Lung (tissue), 12 donors: ENCODE measurements around the gene CSNK1G1. TPM values are rescaled to one million over a fixed set of nuclear protein-coding genes. Genes with fewer than 3 reads are reported as not detected.
"Not testable (repeated sequence)": the region's sequence is repeated elsewhere in the genome, so short reads cannot be mapped to it uniquely, and the experiment has no call there.

ENCODE experiments used
- ATAC-seq: fragments of 200-7000 bp; cut with Tn5 transposase; one replicate; pipeline ENCODE4 v1.9.1; 2020; ENCODE audit warnings: moderate number of reproducible peaks; ENCODE audit not compliant: insufficient read depth, low FRiP score
- DNase-seq, 3 donors: peaks; one replicate each; pipeline ENCODE4 v3.0.0-alpha.2; 2013 to 2017
- H3K27ac ChIP-seq, 2 donors: one replicate each; pipeline ENCODE4 v1.5.1; 2013; ENCODE audit warnings: mild to moderate bottlenecking in 2 of 2, moderate library complexity in 2 of 2, control low read depth in 1 of 2, inconsistent platforms in 1 of 2, low read depth in 1 of 2, low read length in 1 of 2
- H3K27me3 ChIP-seq, 3 donors: one replicate each; pipeline ENCODE4 v1.5.1; 2013; ENCODE audit warnings: low read length in 2 of 3; ENCODE audit not compliant: control insufficient read depth in 3 of 3, insufficient read depth in 3 of 3
- H3K36me3 ChIP-seq, 4 donors: one replicate each; pipeline ENCODE4 v1.5.1; 2013; ENCODE audit warnings: low read length in 4 of 4, mild to moderate bottlenecking in 1 of 4, moderate library complexity in 1 of 4; ENCODE audit not compliant: control insufficient read depth in 4 of 4, insufficient read depth in 4 of 4
- H3K4me1 ChIP-seq, 5 donors: one replicate each; pipeline ENCODE4 v1.5.1; 2013; ENCODE audit warnings: low read length in 5 of 5, mild to moderate bottlenecking in 2 of 5, moderate library complexity in 1 of 5; ENCODE audit not compliant: control insufficient read depth in 5 of 5, insufficient read depth in 5 of 5
- H3K4me3 ChIP-seq: one replicate; pipeline ENCODE4 v1.5.1; 2013; ENCODE audit warnings: mild to moderate bottlenecking, control low read depth, moderate library complexity
- H3K9ac ChIP-seq, 2 donors: one replicate each; pipeline ENCODE4 v1.5.1; 2013; ENCODE audit warnings: low read length in 2 of 2, control low read depth in 1 of 2; ENCODE audit not compliant: insufficient read depth in 1 of 2
- H3K9me3 ChIP-seq, 4 donors: one replicate each; pipeline ENCODE4 v1.5.1; 2013; ENCODE audit warnings: low read length in 3 of 4, mild to moderate bottlenecking in 1 of 4, moderate library complexity in 1 of 4; ENCODE audit not compliant: control insufficient read depth in 4 of 4, insufficient read depth in 3 of 4
- WGBS, 2 donors: extraction: QIAGEN DNeasy Blood & Tissue Kit; methylation state at CpG; one replicate each; pipeline ENCODE4 v1.1.7; 2013; 5-methylcytosine and 5-hydroxymethylcytosine counted together
- polyA plus RNA-seq, 2 donors: library from polyadenylated mRNA; stranded (reverse); fragments of 200-250 nt; gene quantifications; one replicate each; pipeline ENCODE4 v1.2.1, GENCODE V29; 2013
- total RNA-seq, 2 donors: library from RNA; depleted of rRNA in 1 of 2; stranded (reverse); fragments of >200 nt in 1 of 2; gene quantifications; one replicate each; pipeline ENCODE4 v1.2.1, GENCODE V29; 2014 to 2021
- TF ChIP-seq, protein P1 (sequence below): IDR thresholded peaks from 2 replicates; pipeline ENCODE4 v1.5.1; 2012; ENCODE audit warnings: mild to moderate bottlenecking; ENCODE audit errors: control extremely low read depth, extremely low read depth
- donor health status: control.
- donor health status: control.
- donor health status: Bipolar disorder and iron deficiency.
- donor health status: healthy.
- donor health status: DM: yes; HTN: yes; CAD: no.

CSNK1G1 gene
- total and polyA plus RNA-seq, 4 donors, result 3.0 to 50.4 (median 12.9) TPM

DNA sequence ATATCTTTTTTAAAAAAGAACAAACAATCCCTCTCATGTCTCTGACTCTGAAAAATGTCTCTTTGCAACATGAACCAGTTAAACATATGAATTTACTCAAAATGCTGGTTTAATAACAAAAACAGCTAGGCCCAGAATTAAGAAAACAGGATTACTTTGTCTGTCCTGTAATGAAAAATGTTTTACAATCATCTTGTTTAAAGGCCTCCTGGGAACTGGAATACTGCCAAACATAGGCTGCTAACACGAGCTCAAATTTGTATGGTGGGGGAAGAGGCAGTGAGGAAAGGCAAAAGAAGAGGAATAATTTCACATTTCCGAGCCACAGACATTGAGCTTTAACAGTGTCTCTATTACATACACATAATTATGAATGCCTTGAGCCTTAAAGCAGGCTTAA lies 131.5 kb downstream of the CSNK1G1 start:
- Histone ChIP-seq H3K9me3 (no peaks in the 10 kb centered on the region), H3K36me3 (peaks cover 0 to 1% (median 0%) of the 10 kb centered on the region in 4 donors), H3K4me1 (peaks cover 0 to 18% (median 0%) of the 10 kb centered on the region in 5 donors), H3K4me3 (no peak overlapping the region), H3K9ac (peak overlapping the region in 1 of 2 donors; percentile 26), H3K27ac (no peak overlapping the region), H3K27me3 (no peaks in the 10 kb centered on the region)
- 20 to 37% methylated on average over 2 of the region's 2 CpGs for WGBS, 2 donors
- DNase-seq (peak; percentile 46 to 93 (median 85)), ATAC-seq (no peak)
- TF ChIP-seq, protein P1, sequence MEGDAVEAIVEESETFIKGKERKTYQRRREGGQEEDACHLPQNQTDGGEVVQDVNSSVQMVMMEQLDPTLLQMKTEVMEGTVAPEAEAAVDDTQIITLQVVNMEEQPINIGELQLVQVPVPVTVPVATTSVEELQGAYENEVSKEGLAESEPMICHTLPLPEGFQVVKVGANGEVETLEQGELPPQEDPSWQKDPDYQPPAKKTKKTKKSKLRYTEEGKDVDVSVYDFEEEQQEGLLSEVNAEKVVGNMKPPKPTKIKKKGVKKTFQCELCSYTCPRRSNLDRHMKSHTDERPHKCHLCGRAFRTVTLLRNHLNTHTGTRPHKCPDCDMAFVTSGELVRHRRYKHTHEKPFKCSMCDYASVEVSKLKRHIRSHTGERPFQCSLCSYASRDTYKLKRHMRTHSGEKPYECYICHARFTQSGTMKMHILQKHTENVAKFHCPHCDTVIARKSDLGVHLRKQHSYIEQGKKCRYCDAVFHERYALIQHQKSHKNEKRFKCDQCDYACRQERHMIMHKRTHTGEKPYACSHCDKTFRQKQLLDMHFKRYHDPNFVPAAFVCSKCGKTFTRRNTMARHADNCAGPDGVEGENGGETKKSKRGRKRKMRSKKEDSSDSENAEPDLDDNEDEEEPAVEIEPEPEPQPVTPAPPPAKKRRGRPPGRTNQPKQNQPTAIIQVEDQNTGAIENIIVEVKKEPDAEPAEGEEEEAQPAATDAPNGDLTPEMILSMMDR, result no peak

DNA sequence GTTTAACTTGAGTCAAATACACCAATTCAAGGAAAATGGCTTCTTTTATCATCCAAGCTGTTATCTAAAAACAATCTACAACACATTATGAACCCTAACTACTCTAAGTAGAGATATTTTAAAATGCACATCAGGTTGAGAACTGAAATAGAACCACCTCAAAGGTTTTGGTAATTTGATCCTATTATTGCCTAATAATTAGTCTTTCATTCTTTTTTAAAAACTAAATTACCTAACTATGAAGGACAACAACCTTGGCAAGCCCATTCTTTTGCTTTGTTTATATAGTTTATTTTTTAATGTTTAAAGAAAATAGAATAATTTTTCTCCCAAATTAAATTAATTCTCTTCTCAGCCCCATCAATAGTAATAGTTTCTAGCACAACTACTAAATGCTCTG lies 132.1 kb downstream of the CSNK1G1 start:
- Histone ChIP-seq H3K27ac (no peak overlapping the region), H3K4me1 (peaks cover 0 to 18% (median 0%) of the 10 kb centered on the region in 5 donors), H3K9me3 (no peaks in the 10 kb centered on the region), H3K9ac (no peak overlapping the region), H3K27me3 (no peaks in the 10 kb centered on the region), H3K4me3 (no peak overlapping the region), H3K36me3 (peaks cover 0 to 1% (median 0%) of the 10 kb centered on the region in 4 donors)
- DNase-seq (no peak), ATAC-seq (no peak)
- TF ChIP-seq, protein P1, result no peak

DNA sequence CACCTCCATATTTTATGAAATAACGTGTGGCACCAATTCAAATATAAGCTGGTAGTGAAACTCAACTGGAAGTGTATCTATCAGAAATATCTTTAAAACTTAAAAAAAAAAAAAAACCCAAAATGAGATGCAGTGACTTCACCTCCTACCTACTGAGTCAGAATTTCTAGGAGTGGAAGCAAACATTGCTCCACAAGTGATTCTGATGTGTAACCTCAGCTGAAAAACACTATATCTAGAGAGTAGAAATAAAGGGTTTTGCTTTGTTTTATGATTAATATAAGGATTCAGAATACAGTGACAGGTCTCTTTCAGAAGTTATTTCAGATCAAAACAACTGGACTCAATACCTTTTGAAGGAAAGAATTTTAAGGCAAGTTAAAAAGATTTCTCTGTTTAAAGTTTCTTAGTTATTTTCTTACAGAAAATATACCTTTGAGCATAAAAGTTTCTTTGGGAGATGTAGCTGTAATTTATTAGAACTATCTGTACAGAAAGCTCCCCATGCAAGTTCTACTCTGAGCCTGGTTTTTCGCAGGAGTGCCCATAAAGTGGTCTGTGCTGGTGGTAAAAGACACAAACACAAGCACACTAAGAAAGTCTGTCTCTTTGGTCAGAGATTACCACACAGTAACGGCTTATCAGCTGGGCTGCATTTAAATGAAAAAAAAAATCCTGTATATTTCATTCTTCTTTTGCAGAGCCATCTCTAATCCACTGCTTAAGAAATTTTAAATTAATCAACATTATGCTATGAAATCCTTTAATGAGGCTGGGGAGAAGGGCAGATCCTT lies 133.2 kb downstream of the CSNK1G1 start:
- no peak for DNase-seq
- Histone ChIP-seq H3K9ac (no peak overlapping the region), H3K36me3 (no peaks in the 10 kb centered on the region), H3K4me1 (peaks cover 0 to 18% (median 0%) of the 10 kb centered on the region in 5 donors), H3K4me3 (no peak overlapping the region), H3K27ac (no peak overlapping the region), H3K9me3 (no peaks in the 10 kb centered on the region), H3K27me3 (no peaks in the 10 kb centered on the region)
- ATAC-seq, result no peak
- WGBS, 2 donors, result 66 to 82% methylated on average over 3 of the region's 3 CpGs
- TF ChIP-seq, protein P1, result no peak

DNA sequence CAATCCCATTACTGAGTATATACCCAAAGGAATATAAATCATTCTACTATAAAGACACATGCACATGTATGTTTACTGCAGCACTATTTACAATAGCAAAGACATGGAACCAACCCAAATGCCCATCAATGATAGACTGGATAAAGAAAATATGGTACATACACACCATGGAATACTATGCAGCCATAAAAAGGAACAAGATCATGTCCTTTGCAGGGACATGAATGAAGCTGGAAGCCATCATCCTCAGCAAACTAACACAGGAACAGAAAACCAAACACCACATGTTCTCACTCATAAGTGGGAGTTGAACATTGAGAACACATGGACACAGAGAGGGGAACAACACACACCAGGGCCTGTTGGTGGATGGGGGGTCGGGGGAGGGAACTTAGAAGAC lies 134.1 kb downstream of the CSNK1G1 start:
- H3K4me1 ChIP-seq, result peaks cover 0 to 24% (median 0%) of the 10 kb centered on the region in 5 donors
- H3K27ac ChIP-seq, ATAC-seq, H3K9ac ChIP-seq, H3K4me3 ChIP-seq, DNase-seq, H3K27me3 ChIP-seq, H3K9me3 ChIP-seq, H3K36me3 ChIP-seq: not testable (repeated sequence)
- 89 to 96% methylated on average over 1 of the region's 1 CpG for WGBS, 2 donors

DNA sequence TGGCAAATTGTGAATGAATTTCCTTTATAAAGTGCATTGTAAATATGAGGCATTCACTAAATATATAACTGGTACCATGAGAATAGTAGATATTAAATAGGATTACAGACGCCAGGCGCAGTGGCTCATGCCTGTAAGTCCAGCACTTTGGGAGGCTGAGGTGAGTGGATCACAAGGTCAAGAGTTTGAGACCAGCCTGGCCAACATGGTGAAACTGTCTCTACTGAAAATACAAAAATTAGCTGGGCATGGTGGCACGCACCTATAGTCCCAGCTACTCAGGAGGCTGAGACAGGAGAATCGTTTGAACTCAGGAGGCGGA lies 138.6 kb downstream of the CSNK1G1 start:
- not testable (repeated sequence) for H3K4me1 ChIP-seq, H3K4me3 ChIP-seq, H3K9ac ChIP-seq, DNase-seq, H3K9me3 ChIP-seq, H3K27ac ChIP-seq, H3K36me3 ChIP-seq, ATAC-seq, H3K27me3 ChIP-seq
- WGBS, 2 donors, result 91 to 93% methylated on average over 5 of the region's 5 CpGs
